GM19463 (cell line): ENCODE data around the gene GPR137.
A peak's percentile ranks its signal among the peaks of the same experiment; 100 is the strongest.

Experiments
- ATAC-seq: cut with Tn5 transposase; IDR thresholded peaks from one replicate; pipeline ENCODE4 v1.9.1; 2021; ENCODE audit warnings: mild to moderate bottlenecking, moderate library complexity; ENCODE audit not compliant: unreplicated experiment

The GPR137 gene

DNA sequence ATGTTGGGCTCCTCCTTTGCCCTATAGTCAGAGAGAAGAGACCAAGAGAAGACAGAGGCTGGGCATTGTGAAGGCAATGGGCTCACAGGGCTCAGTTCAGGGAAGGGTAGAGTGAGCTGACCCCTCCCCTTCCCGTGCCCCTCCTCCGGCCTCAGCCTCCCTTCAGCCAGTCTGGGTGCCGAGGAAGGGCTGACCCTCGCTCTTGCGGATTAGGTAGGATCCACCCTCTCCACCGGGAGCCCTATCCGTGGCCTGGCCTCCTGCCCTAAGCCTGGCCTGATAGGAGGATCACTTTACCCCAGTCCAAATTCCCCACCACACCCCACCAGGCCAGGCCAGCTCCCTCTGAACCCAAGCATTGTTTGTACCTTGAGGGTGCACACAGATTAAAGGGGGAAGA, 37.1 kb upstream of the GPR137 start:
- ATAC-seq: no peak

DNA sequence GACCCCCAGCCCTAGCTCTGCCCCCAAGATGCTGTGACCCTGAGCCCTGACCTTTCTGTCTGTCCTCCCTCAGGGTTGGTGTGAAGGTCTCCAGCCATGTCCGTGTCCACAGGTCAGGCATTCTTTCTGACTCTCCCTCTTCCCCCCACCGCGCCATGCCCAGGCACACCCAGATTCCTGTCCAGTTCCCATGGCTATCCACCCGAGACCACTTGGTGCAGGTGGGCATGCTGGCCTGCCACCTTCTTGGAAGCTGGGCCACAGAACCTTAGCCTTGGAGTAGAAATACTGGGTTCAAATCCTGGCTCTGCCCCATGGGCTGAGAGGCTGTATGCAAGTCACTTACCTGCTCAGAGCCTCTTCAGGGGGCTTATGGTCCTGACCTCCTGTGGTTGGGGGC, 36.6 kb upstream of the GPR137 start:
- ATAC-seq: no peak

DNA sequence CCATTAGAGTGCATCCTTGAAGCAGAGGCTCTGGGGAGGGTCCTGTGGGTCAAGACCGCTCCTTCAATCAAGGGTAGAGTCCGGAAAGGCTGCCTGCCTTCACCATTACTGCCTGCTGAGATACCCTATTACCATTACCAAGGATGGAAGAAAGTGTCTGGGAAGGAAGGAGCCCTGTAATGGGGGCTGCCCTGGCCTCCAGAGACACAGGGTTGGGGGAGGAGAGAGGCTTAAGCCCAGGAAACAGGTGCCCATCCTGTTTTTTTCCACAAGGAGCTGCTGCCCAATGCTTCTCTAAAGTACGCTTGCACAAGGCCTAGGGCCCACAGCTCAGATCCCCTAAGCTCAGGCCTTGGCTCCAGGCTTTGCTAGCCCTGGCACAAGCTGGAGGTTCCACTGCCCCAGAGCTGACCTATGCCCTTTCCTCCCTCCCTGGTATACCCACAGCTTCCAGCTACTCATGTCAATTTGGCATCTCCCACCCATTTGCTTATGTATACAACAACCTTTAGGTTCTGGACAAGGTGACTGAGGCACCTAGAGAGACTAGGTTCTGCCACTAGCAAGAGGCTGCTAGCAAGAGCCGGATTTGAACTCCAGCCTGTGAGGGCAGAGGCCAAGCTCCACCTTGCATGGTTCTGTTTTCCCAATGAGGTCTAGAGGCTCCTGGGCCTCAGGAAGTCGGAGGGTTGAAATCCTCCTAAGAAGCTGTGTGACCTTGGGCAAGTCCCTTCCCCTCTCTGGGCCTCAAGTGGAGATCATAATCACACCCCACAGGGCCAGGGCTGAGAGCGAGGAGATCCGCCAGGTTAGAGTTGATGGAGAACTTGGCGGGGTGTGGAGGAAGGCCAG, 35.9 kb upstream of the GPR137 start:
- ATAC-seq: no peak

DNA sequence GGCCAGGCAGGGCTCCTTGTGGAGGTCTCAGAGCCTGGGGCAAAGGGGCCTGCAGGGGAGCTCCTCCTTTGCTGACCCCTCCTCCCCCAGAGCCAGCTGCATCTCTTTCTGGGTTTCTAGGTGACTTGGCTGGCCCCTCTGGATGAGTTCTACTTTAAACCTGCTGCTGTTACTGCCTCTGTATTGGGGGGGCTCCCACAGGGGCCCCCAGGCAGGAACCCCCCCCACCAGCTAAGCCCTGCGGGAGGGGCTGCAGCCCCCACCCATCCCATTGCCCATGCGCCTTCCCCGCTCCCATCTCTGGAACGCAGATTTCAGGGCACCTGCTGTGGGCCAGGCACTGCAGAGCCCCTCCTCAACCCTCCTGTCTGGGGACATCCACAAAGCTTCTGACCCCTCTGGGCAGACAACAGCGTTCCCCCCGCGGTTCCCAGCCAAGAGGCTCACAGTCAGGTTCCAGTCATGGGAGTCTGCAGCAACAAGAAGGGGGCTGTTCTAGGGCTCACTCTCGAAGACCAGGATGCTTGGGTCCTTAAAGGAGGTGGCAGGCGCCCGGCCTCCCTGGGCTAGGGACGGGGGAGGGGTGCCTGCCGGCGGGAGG, 35.1 kb upstream of the GPR137 start:
- ATAC-seq: no peak

DNA sequence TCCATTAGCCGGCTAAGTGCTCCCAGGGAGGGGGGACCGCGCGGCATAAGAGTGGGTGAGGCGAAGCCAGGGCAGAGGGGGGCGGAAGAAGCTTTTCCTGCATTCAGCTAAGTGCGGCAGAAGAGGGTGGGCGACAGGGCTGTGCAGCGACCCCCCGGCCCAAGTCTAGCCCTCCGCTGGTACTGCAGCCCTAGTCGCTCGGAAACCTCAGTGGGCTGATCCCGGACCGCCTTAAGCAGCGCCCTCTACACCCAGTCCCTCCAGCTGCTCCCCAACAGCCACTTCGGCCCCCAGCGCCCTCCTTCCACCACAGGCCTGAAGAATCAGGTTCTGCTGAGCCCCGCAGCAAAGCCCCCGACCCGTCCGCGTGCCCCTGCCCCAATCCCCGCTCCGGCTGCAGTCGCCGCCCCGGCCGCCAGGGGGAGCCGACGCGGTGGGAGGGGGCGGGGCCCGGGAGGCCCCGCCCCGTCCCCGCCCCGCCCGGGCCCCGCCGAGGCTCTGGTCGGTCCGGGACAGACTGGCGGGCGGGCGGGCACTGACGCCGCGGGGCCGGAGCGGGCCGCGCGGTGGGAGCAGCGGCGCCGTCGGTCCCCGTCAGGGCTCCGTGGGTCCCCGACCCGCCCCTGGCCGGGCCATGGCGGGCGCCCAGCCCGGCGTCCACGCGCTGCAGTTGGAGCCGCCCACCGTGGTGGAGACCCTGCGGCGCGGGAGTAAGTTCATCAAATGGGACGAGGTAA, 34.5 kb upstream of the GPR137 start, which contains the start of gene PLCB3:
PLCB3 (plus strand) TSS at position 515 of the 737 bp plus-strand sequence; CDS start at position 635, 120 bp downstream.
- peak; percentile 40 for ATAC-seq

DNA sequence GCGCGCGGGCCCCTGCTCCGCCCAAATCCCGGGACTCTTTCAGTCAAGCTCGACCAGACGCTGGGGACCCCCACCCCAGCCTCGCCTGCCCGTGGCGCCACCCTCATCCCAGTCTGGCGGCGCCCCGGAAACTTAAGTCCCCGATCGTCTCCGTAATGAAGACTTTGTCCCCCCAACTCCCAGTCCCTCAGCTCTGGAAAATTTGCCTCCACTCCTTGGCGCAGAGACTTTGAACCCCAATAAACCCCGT, 34.0 kb upstream of the GPR137 start:
- no peak for ATAC-seq

DNA sequence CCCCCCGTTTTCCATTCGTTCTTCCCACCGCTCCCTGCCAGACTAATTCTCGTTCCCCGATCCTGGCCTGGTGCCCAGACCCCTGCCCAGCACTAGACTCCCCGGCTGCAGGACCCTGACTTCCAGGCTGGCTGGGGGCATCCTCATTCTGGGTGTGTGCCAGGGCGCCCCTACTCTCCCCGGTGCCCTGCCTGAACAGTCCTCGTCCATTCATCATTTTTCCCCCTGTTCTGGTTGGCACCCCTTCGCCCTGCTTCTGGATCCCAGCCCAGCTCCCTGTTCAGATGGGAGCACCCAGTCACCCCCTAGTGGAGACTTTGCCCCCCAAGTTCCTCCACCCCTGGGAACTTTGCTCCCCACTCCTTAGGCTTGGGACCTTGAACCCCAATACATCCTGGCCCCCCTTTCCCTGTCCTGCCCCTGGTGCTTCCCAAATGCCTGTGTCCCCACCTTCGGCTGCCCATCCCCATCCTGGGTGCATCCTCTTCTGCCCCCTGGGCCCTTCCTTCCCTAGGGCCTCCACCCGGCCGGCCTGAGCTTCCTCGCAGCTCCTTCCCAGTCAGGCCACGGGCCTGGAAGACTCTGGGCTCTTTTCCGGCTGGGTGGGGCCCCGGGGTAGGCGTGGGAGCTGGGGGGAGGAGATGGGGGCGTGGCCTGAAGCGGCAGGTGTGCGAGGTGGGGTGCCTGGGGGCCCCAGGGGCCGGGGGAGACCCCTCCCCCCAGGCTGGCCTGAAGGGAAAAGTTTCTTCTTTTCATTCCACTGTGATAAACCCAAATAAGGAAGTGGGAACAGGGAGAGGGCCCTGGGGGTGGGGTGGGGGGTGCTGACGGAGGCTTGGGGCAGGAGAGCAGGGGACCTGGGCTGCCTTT, 33.4 kb upstream of the GPR137 start:
- ATAC-seq: no peak

DNA sequence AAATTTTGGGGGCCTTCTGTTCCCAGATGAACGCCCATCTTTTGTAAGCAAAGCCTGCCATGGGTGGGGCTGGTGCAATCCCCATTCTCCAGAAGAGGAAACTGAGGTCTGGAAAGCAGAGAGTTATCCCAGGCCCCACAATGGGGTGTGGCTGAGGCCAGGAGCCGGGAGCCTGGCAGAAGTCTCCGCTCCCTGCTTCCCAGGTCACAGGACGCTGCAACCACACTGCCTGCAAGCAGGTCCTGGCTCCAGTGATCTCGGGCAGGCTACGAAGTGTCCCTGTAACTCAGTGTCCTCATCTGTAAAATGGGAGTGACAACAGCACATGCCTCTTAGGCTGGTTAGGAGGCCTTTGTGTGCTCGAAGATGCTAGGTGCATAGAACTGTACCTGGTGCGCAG, 32.6 kb upstream of the GPR137 start:
- no peak for ATAC-seq

DNA sequence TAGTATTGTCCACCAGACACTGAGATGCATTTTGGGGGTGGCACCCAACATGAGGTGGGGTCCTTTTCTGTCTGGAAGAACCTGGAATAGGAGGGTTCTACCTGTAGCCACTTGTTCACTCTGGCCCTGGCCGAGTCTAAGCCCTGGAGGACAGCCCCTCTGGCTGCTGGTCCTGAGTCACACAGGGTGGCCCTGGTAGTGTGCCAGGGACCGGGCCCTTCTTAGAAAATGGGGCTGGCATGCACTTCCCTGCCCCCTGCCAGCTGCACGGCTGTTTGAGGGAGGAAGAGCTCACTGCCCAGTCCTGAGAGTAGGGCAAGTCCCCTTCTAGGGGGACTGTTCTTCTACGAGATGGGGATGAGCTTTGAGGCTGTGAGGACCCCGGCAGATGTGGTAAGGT, 32.2 kb upstream of the GPR137 start:
- ATAC-seq: no peak

DNA sequence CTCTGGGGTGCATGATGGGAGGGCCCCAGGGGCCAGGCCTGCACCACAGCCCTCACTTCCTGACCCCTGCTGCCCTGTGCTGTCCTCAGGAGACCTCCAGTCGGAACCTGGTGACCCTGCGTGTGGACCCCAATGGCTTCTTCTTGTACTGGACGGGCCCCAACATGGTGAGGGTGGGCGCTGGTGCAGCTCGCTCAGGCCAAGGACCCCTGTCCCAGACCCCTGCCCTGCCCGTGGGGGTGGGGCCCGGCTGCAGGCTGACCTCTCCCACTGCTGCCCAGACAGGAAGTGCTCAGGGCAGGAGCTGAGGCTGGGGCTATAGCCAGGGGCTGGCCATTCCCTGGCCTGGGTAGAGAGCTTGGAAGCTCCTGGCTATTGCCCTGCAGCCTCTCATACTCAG, 31.3 kb upstream of the GPR137 start:
- ATAC-seq: no peak

DNA sequence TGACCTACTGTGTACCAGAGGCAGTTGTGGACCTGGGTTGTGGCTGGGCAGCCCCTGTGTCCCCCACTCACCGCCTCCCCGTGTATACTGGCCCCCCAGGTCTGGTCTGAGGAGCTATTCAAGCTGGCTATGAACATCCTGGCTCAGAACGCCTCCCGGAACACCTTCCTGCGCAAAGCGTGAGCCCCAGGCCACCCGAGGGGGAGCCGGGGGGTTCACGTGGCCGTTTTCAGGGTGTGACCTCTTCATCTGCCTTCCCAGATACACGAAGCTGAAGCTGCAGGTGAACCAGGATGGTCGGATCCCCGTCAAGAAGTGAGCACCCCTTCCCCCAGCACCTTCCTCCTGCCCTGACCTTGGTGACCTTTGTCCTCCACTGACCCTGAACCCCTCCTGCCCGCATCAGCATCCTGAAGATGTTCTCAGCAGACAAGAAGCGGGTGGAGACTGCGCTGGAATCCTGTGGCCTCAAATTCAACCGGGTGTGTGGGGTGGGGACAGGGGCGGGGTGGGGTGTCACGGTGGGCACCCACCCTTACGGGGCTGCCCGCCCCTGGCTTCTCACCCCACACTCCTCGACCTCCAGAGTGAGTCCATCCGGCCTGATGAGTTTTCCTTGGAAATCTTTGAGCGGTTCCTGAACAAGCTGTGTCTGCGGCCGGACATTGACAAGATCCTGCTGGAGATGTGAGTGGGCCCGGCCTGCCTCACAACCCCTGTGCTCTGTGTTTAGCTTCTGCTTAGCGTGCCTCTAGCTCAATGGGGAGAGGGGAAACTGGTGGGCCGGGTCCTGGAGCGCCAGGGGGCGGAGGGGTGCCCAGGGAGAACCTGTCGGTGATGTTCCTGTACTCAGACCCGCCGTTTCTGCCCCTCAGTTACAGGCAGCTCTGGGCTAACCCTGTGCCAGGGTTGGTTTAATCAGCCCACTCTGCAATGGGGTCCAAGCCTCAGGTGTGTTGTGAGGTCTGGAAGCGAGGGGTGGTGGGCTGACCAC, 30.2 kb upstream of the GPR137 start:
- no peak for ATAC-seq

DNA sequence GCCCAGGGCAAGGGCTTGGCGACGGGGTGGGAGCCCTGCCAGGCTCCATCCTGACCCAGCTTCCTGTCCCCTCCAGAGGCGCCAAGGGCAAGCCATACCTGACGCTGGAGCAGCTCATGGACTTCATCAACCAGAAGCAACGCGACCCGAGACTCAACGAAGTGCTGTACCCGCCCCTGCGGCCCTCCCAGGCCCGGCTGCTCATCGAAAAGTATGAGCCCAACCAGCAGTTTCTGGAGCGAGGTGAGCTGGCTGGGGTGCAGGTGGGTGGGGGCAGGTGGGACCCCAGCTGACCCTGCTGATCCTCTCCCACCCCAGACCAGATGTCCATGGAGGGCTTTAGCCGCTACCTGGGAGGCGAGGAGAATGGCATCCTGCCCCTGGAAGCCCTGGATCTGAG, 29.3 kb upstream of the GPR137 start:
- no peak for ATAC-seq

DNA sequence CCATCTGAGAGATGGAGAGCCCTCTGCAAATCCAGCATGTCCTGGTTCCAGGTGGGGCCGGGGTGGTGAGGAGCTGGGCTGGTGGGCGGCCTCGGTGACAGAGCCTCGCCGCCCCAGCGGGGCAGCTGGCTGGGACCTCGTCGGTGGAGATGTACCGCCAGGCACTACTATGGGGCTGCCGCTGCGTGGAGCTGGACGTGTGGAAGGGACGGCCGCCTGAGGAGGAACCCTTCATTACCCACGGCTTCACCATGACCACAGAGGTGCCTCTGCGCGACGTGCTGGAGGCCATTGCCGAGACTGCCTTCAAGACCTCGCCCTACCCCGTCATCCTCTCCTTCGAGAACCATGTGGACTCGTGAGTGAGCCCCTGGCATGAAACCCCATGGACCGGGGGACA, 27.3 kb upstream of the GPR137 start:
- no peak for ATAC-seq

DNA sequence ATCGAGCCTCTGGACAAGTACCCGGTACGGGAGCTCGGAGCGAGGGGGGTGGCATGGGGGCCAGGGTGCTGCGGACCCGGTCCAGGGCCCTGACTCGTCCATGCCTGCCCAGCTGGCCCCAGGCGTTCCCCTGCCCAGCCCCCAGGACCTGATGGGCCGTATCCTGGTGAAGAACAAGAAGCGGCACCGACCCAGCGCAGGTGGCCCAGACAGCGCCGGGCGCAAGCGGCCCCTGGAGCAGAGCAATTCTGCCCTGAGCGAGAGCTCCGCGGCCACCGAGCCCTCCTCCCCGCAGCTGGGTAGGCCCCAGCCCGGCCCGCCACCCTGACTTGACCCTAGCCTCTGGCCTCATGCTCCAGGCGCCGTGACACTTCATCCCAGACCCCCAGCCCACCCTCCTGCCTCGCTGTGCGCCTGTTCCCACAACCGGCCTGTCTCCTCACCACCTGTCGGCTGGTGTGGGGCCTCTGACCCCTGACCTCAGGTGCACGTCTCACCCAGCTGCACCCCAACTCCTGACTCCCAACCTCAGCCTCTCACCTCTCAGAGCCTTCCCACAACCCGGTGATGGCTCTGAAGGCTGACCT, 26.6 kb upstream of the GPR137 start:
- no peak for ATAC-seq

DNA sequence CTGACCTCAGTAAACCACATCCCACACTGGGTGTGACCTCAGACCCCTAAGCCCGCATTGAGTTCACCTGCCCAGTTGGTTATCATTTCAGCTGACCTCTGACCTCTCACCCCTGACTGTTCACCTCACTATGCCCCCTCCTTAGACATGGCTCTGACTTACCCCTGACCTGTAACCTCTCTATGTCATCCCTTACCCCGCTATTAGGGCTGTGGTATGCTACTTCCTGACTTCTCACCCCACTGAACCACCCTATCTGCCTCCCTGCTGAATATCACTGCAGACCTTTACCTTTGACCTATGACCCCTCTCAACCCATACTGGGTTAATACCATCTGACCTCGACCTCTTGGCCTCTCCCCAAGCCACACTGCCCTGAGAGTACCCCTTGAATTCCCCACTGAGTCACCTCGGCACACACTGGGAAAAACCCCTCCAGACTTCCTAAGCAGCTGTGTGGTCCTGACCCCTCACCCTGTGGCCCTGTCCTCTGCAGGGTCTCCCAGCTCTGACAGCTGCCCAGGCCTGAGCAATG, 26.0 kb upstream of the GPR137 start:
- no peak for ATAC-seq

DNA sequence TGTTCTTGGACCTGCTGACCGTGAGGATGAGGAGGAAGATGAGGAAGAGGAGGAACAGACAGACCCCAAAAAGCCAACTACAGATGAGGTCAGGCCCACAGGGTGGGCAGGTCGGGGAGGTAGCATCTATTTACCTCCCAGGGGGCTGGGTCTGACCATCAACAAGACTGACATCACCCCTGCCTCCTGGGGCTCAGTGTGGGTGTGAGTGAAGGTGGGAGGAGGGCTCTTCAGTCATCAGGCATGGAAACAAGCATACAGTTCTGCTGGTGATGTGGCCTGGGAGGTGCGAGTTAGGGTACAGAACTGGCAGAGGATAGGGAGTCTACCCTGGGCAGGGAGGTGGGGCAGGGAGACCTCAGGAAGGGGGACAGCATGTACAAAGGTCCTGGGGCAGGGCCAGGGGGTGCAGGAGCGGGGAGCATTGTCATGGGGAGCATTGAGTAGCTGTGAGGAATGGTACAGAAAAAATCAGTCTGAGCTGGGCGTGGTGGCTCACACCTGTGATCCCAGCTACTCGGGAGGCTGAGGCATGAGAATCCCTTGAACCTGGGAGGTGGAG, 25.4 kb upstream of the GPR137 start:
- no peak for ATAC-seq

DNA sequence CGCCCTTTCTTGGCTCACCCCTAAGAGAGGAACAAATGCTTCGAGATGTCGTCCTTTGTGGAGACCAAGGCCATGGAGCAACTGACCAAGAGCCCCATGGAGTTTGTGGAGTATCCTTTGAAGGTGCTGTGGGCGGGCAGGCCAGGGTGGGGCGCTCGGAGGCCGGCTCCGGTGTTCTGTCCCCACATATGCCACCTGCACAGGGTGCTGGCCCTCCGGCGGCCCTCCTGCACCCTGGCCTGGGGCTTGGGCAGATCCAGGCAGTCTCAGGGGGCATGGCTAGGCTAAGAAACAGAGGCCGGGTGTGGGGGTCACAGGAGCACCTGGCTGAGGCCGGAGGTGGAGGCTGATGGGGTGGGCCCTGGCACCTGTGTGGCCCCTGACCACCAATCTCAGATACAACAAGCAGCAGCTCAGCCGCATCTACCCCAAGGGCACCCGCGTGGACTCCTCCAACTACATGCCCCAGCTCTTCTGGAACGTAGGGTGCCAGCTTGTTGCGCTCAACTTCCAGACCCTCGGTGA, 24.0 kb upstream of the GPR137 start:
- no peak for ATAC-seq

DNA sequence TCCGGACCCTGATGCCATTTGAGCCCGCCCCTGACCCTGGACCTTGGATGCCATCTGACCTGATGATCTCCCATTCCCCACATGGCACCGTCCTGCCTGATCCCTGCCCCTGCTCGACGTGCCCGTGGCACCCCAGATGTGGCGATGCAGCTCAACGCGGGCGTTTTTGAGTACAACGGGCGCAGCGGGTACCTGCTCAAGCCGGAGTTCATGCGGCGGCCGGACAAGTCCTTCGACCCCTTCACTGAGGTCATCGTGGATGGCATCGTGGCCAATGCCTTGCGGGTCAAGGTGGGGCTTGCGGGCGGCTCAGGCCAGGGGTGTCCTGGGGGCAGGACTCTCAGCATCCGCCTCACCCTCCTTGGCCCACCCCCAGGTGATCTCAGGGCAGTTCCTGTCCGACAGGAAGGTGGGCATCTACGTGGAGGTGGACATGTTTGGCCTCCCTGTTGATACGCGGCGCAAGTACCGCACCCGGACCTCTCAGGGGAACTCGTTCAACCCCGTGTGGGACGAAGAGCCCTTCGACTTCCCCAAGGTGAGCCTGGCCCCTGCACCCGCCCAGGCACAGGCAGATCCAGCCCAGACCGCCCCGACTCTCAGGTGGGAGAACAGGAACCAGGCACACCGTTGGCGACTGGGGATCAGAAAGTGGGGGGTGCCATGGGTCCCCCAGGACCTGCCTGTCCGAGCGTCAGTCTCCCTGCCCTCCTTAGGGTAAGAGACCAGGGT, 23.2 kb upstream of the GPR137 start:
- ATAC-seq: no peak
